DND-41 (cell line): Measurements from ENCODE around the gene VPS4A.
A peak's percentile ranks its signal among the peaks of the same experiment; 100 is the strongest.

ENCODE experiments used
- ATAC-seq: fragments of 200-7000 bp; cut with Tn5 transposase; 3 replicates; pipeline ENCODE4 v1.9.1; 2021; ENCODE audit warnings: low read depth; ENCODE audit not compliant: insufficient read depth
- DNase-seq: peaks from one replicate; pipeline ENCODE4 v3.0.0-alpha.2; 2020
- H2AFZ ChIP-seq: 2 replicates; pipeline ENCODE4 v1.6.0; 2012; ENCODE audit warnings: low read depth, low read length
- H3K27ac ChIP-seq: 2 replicates; pipeline ENCODE4 v1.5.1; 2012; ENCODE audit warnings: low read length, inconsistent platforms
- H3K27me3 ChIP-seq: fragments of 200-600 bp; sonication (generic); 2 replicates; pipeline ENCODE4 v1.6.0; 2012; ENCODE audit warnings: low read length, mild to moderate bottlenecking, inconsistent platforms; ENCODE audit not compliant: insufficient read depth, poor library complexity
- H3K36me3 ChIP-seq: 2 replicates; pipeline ENCODE4 v1.5.1; 2012; ENCODE audit warnings: low read length, inconsistent platforms; ENCODE audit not compliant: insufficient read depth
- H3K4me1 ChIP-seq: 2 replicates; pipeline ENCODE4 v1.5.1; 2012; ENCODE audit warnings: mild to moderate bottlenecking, low read length; ENCODE audit not compliant: insufficient read depth
- H3K4me2 ChIP-seq: 2 replicates; pipeline ENCODE4 v1.6.0; 2012; ENCODE audit warnings: mild to moderate bottlenecking, moderate library complexity, low read length, inconsistent platforms; ENCODE audit not compliant: insufficient read depth
- H3K4me3 ChIP-seq, 2 experiments: fragments of 200-600 bp in 1 of 2; shearing (Covaris generic) in 1 of 2; 2 replicates each; pipeline ENCODE4 v1.5.1; 2012 to 2016; ENCODE audit warnings: inconsistent platforms in 2 of 2, low read length in 2 of 2, mild to moderate bottlenecking in 2 of 2, low read depth in 1 of 2, moderate library complexity in 1 of 2
- H3K79me2 ChIP-seq: 2 replicates; pipeline ENCODE4 v1.6.0; 2012; ENCODE audit warnings: low read length, inconsistent platforms; ENCODE audit not compliant: insufficient read depth
- H3K9ac ChIP-seq: 2 replicates; pipeline ENCODE4 v1.6.0; 2012; ENCODE audit warnings: low read depth, mild to moderate bottlenecking, inconsistent platforms, low read length, moderate library complexity
- H3K9me3 ChIP-seq: 2 replicates; pipeline ENCODE4 v1.5.1; 2012; ENCODE audit warnings: low read length, moderate library complexity, mild to moderate bottlenecking, inconsistent platforms; ENCODE audit not compliant: insufficient read depth, severe bottlenecking
- H4K20me1 ChIP-seq: 2 replicates; pipeline ENCODE4 v1.6.0; 2012; ENCODE audit warnings: low read length; ENCODE audit not compliant: insufficient read depth
- CTCF ChIP-seq: IDR thresholded peaks from 2 replicates; pipeline ENCODE4 v1.5.1; 2012; ENCODE audit warnings: borderline replicate concordance, low read length, moderate library complexity, mild to moderate bottlenecking; ENCODE audit not compliant: poor library complexity, severe bottlenecking; ENCODE audit errors: extremely low read depth
- EZH2 ChIP-seq: IDR thresholded peaks from 3 replicates; pipeline ENCODE4 v1.6.1; 2012; ENCODE audit warnings: borderline replicate concordance, low read depth, mild to moderate bottlenecking, moderate library complexity, low read length, inconsistent platforms; ENCODE audit not compliant: severe bottlenecking

Gene VPS4A

GRCh38 chr16:69313469-69313868 lies 2.3 kb downstream of the VPS4A start:
- Histone ChIP-seq H2AFZ (no peak overlapping the region), H3K4me3 (no peak overlapping the region), H4K20me1 (peaks cover 48% of the 10 kb centered on the region), H3K27ac (no peak overlapping the region), H3K79me2 (peaks cover 64% of the 10 kb centered on the region), H3K36me3 (peaks cover 50% of the 10 kb centered on the region), H3K27me3 (no peaks in the 10 kb centered on the region), H3K4me2 (peak overlapping the region; percentile 91; the same call in 1 of the 2 replicates), H3K9ac (no peak overlapping the region), H3K9me3 (no peaks in the 10 kb centered on the region), H3K4me1 (peaks cover 26% of the 10 kb centered on the region)
- DNase-seq = no peak
- ATAC-seq = no peak
- TF ChIP-seq CTCF (no peak), EZH2 (no peak)

GRCh38 chr16:69314534-69314933 lies 3.4 kb downstream of the VPS4A start:
- no peaks in the 10 kb centered on the region for H3K27me3 ChIP-seq
- peaks cover 72% of the 10 kb centered on the region for H3K79me2 ChIP-seq
- peaks cover 58% of the 10 kb centered on the region for H4K20me1 ChIP-seq
- H3K4me2 ChIP-seq = no peak overlapping the region
- H3K4me3 ChIP-seq = no peak overlapping the region
- peaks cover 61% of the 10 kb centered on the region for H3K36me3 ChIP-seq
- no peak overlapping the region for H2AFZ ChIP-seq
- ATAC-seq (no peak), DNase-seq (no peak)
- peaks cover 26% of the 10 kb centered on the region for H3K4me1 ChIP-seq
- H3K27ac ChIP-seq = no peak overlapping the region
- H3K9ac ChIP-seq = no peak overlapping the region
- no peak for TF ChIP-seq CTCF
- no peak for TF ChIP-seq EZH2
- H3K9me3 ChIP-seq = no peaks in the 10 kb centered on the region

GRCh38 chr16:69315486-69316311 lies 4.5 kb downstream of the VPS4A start:
- Histone ChIP-seq H3K9me3 (no peaks in the 10 kb centered on the region), H3K4me3 (no peak overlapping the region), H3K4me2 (no peak overlapping the region), H3K79me2 (peaks cover 78% of the 10 kb centered on the region), H3K4me1 (peaks cover 21% of the 10 kb centered on the region), H3K27me3 (no peaks in the 10 kb centered on the region), H4K20me1 (peaks cover 70% of the 10 kb centered on the region), H3K36me3 (peaks cover 72% of the 10 kb centered on the region), H3K9ac (no peak overlapping the region), H3K27ac (no peak overlapping the region), H2AFZ (no peak overlapping the region)
- ATAC-seq (no peak), DNase-seq (no peak)
- TF ChIP-seq EZH2 (no peak), CTCF (no peak)
